Activated CD8-positive, alpha-beta memory T cell treated with anti-CD3 and anti-CD28 coated beads, Interleukin-2, amount 50 U/mL, for 24 hours (primary cell): ENCODE measurements around the gene PDE12.
"Not testable (repeated sequence)": the region's sequence is repeated elsewhere in the genome, so short reads cannot be mapped to it uniquely, and the experiment has no call there.

Experiments used
- DNase-seq: peaks from one replicate; pipeline ENCODE4 v3.0.0-alpha.2; 2020; ENCODE audit errors: extremely low read depth

Gene PDE12

GRCh38 chr3:57586778-57587177, 30.7 kb downstream of the PDE12 start:
- DNase-seq: no peak

GRCh38 chr3:57587905-57588304, 31.8 kb downstream of the PDE12 start:
- DNase-seq: no peak

- DNase-seq: no peak
Measured at GRCh38 chr3:57592306-57592705, 36.2 kb downstream of the PDE12 start.

GRCh38 chr3:57594144-57594543, 38.1 kb downstream of the PDE12 start:
- DNase-seq: no peak

GRCh38 chr3:57594576-57594975, 38.5 kb downstream of the PDE12 start:
- DNase-seq: no peak

GRCh38 chr3:57596495-57597126, 40.5 kb downstream of the PDE12 start:
- peak; percentile 20 for DNase-seq

- DNase-seq: peak; percentile 96
Measured at GRCh38 chr3:57597127-57597923, 41.3 kb downstream of the PDE12 start, which contains the start of gene ARF4. ARF4 (minus strand) TSS chr3:57597344; CDS start chr3:57597140, 204 bp downstream.

- no peak for DNase-seq
Measured at GRCh38 chr3:57598765-57599360, 42.8 kb downstream of the PDE12 start.

- DNase-seq: no peak
Measured at GRCh38 chr3:57600195-57600594, 44.1 kb downstream of the PDE12 start.

- DNase-seq: no peak
Measured at GRCh38 chr3:57604971-57605370, 48.9 kb downstream of the PDE12 start.

GRCh38 chr3:57605683-57606082, 49.6 kb downstream of the PDE12 start:
- DNase-seq: no peak

GRCh38 chr3:57611870-57612269, 55.8 kb downstream of the PDE12 start:
- DNase-seq: not testable (repeated sequence)

- DNase-seq: no peak
Measured at GRCh38 chr3:57616233-57616632, 60.2 kb downstream of the PDE12 start.
